ENCODE data around the gene RTKN2.

RTKN2 gene

GRCh38 chr10:62172465-62172864, 96.2 kb downstream of the RTKN2 start:
- H2AFZ ChIP-seq (ENCODE audit: low read depth, low read length), result no peak overlapping the region
- no peaks in the 10 kb centered on the region for H3K27me3 ChIP-seq (ENCODE audit: low read depth, low read length)
- H3K27ac ChIP-seq (ENCODE audit: low read length), result no peak overlapping the region
- TF ChIP-seq EZH2phosphoT487 (IDR thresholded peaks at IDR 0.05; ENCODE audit: low read depth) (no peak), CTCF (IDR thresholded peaks at IDR 0.05; ENCODE audit: low read depth, low read length) (no peak)
- H4K20me1 ChIP-seq (ENCODE audit: insufficient read depth, low read length), result no peaks in the 10 kb centered on the region
- H3K36me3 ChIP-seq (replicated peaks; ENCODE audit: low read depth, low read length), result peaks cover 7% of the 10 kb centered on the region
- no peaks in the 10 kb centered on the region for H3K9me3 ChIP-seq (ENCODE audit: insufficient read depth, low read length)
- H3K4me2 ChIP-seq (ENCODE audit: low read length), result no peak overlapping the region
- no peak overlapping the region for H3K4me3 ChIP-seq (ENCODE audit: low read length)
- H3K9ac ChIP-seq (ENCODE audit: low read length), result no peak overlapping the region
- H3K4me1 ChIP-seq (ENCODE audit: low read length), result peaks cover 9% of the 10 kb centered on the region
- no peaks in the 10 kb centered on the region for H3K79me2 ChIP-seq (ENCODE audit: low read length)

- TF ChIP-seq EZH2phosphoT487 (IDR thresholded peaks at IDR 0.05; ENCODE audit: low read depth), result no peak
- no peak for TF ChIP-seq CTCF (IDR thresholded peaks at IDR 0.05; ENCODE audit: low read depth, low read length)
- H3K4me3 ChIP-seq (ENCODE audit: low read length), result no peak overlapping the region
- H3K9me3 ChIP-seq (ENCODE audit: insufficient read depth, low read length), result no peaks in the 10 kb centered on the region
- no peak overlapping the region for H3K9ac ChIP-seq (ENCODE audit: low read length)
- peaks cover 7% of the 10 kb centered on the region for H3K36me3 ChIP-seq (replicated peaks; ENCODE audit: low read depth, low read length)
- no peaks in the 10 kb centered on the region for H4K20me1 ChIP-seq (ENCODE audit: insufficient read depth, low read length)
- H3K79me2 ChIP-seq (ENCODE audit: low read length), result no peaks in the 10 kb centered on the region
- H3K27me3 ChIP-seq (ENCODE audit: low read depth, low read length), result no peaks in the 10 kb centered on the region
- no peak overlapping the region for H3K27ac ChIP-seq (ENCODE audit: low read length)
- no peak overlapping the region for H2AFZ ChIP-seq (ENCODE audit: low read depth, low read length)
- peaks cover 14% of the 10 kb centered on the region for H3K4me1 ChIP-seq (ENCODE audit: low read length)
- no peak overlapping the region for H3K4me2 ChIP-seq (ENCODE audit: low read length)
These were observed 96.9 kb downstream of the RTKN2 start for GRCh38 chr10:62171791-62172190.

- peaks cover 25% of the 10 kb centered on the region for H3K4me1 ChIP-seq (ENCODE audit: low read length)
- H2AFZ ChIP-seq (ENCODE audit: low read depth, low read length), result no peak overlapping the region
- no peaks in the 10 kb centered on the region for H4K20me1 ChIP-seq (ENCODE audit: insufficient read depth, low read length)
- TF ChIP-seq CTCF (IDR thresholded peaks at IDR 0.05; ENCODE audit: low read depth, low read length) (no peak), EZH2phosphoT487 (IDR thresholded peaks at IDR 0.05; ENCODE audit: low read depth) (no peak)
- peaks cover 7% of the 10 kb centered on the region for H3K36me3 ChIP-seq (replicated peaks; ENCODE audit: low read depth, low read length)
- H3K9ac ChIP-seq (ENCODE audit: low read length), result no peak overlapping the region
- H3K79me2 ChIP-seq (ENCODE audit: low read length), result no peaks in the 10 kb centered on the region
- H3K27me3 ChIP-seq (ENCODE audit: low read depth, low read length), result no peaks in the 10 kb centered on the region
- no peaks in the 10 kb centered on the region for H3K9me3 ChIP-seq (ENCODE audit: insufficient read depth, low read length)
- H3K27ac ChIP-seq (ENCODE audit: low read length), result no peak overlapping the region
- H3K4me3 ChIP-seq (ENCODE audit: low read length), result no peak overlapping the region
- H3K4me2 ChIP-seq (ENCODE audit: low read length), result no peak overlapping the region
These were observed 97.9 kb downstream of the RTKN2 start for GRCh38 chr10:62170732-62171131.

GRCh38 chr10:62166331-62167131, 102.1 kb downstream of the RTKN2 start:
- Histone ChIP-seq H3K36me3 (replicated peaks; ENCODE audit: low read depth, low read length) (no peaks in the 10 kb centered on the region), H3K4me2 (ENCODE audit: low read length) (peak overlapping the region; percentile 82), H3K27me3 (ENCODE audit: low read depth, low read length) (no peaks in the 10 kb centered on the region), H3K9ac (ENCODE audit: low read length) (peak overlapping the region; percentile 62), H3K4me3 (ENCODE audit: low read length) (peak overlapping the region; percentile 56), H3K27ac (ENCODE audit: low read length) (peak overlapping the region; percentile 84), H3K79me2 (ENCODE audit: low read length) (no peaks in the 10 kb centered on the region), H3K9me3 (ENCODE audit: insufficient read depth, low read length) (no peaks in the 10 kb centered on the region), H2AFZ (ENCODE audit: low read depth, low read length) (peak overlapping the region; percentile 60; the same call in 1 of the 2 replicates), H4K20me1 (ENCODE audit: insufficient read depth, low read length) (no peaks in the 10 kb centered on the region), H3K4me1 (ENCODE audit: low read length) (peaks cover 27% of the 10 kb centered on the region)
- TF ChIP-seq CTCF (IDR thresholded peaks at IDR 0.05; ENCODE audit: low read depth, low read length), result no peak
- TF ChIP-seq EZH2phosphoT487 (IDR thresholded peaks at IDR 0.05; ENCODE audit: low read depth), result no peak
